HL-60 (cell line): ENCODE measurements around the gene PLCL2.

ENCODE experiments used
- GABPA ChIP-seq: IDR thresholded peaks from 2 replicates; pipeline ENCODE4 v1.6.1; 2012; ENCODE audit warnings: low read depth
- POLR2AphosphoS5 ChIP-seq: IDR thresholded peaks from 2 replicates; pipeline ENCODE4 v1.6.1; 2012; ENCODE audit warnings: low read depth
- REST ChIP-seq: IDR thresholded peaks from 2 replicates; pipeline ENCODE4 v1.6.1; 2012; ENCODE audit warnings: low read depth; ENCODE audit not compliant: insufficient replicate concordance
- TF ChIP-seq, protein P1 (sequence below): IDR thresholded peaks from one replicate; pipeline ENCODE4 v1.5.1; 2011; ENCODE audit warnings: low read length, control low read depth, inconsistent platforms; ENCODE audit not compliant: insufficient read depth

GRCh38 chr3:17014284-17014683 is 129.5 kb downstream of the PLCL2 start:
- no peak for TF ChIP-seq POLR2AphosphoS5
- TF ChIP-seq, protein P1, sequence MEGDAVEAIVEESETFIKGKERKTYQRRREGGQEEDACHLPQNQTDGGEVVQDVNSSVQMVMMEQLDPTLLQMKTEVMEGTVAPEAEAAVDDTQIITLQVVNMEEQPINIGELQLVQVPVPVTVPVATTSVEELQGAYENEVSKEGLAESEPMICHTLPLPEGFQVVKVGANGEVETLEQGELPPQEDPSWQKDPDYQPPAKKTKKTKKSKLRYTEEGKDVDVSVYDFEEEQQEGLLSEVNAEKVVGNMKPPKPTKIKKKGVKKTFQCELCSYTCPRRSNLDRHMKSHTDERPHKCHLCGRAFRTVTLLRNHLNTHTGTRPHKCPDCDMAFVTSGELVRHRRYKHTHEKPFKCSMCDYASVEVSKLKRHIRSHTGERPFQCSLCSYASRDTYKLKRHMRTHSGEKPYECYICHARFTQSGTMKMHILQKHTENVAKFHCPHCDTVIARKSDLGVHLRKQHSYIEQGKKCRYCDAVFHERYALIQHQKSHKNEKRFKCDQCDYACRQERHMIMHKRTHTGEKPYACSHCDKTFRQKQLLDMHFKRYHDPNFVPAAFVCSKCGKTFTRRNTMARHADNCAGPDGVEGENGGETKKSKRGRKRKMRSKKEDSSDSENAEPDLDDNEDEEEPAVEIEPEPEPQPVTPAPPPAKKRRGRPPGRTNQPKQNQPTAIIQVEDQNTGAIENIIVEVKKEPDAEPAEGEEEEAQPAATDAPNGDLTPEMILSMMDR: no peak
- TF ChIP-seq REST: no peak
- no peak for TF ChIP-seq GABPA
